B cell (primary cell): ENCODE measurements around the gene FOXI1. TPM values are rescaled to one million over a fixed set of nuclear protein-coding genes. Genes with fewer than 3 reads are reported as not detected.
A peak's percentile ranks its signal among the peaks of the same experiment; 100 is the strongest.

Experiments
- ATAC-seq: fragments of 200-7000 bp; cut with Tn5 transposase; one replicate; pipeline ENCODE4 v1.10.0; 2021; ENCODE audit warnings: low read depth, mild to moderate bottlenecking, moderate number of reproducible peaks, moderate library complexity
- CTCF ChIA-PET: fragments of 350-600 bp; sonication (Branson Sonifier 250); formaldehyde crosslinking; loops from one replicate; lab custom pipeline; 2021; ENCODE audit warnings: antibody characterized with exemption, inconsistent platforms; lab: Charles Lee
- POLR2A ChIA-PET: fragments of 350-600 bp; sonication (Branson Sonifier 250); formaldehyde crosslinking; loops from one replicate; lab custom pipeline; 2021; ENCODE audit warnings: antibody characterized with exemption; lab: Charles Lee
- DNase-seq: peaks from one replicate; pipeline ENCODE4 v3.0.0; 2013
- H2AFZ ChIP-seq: 2 replicates; pipeline ENCODE4 v1.6.1; 2012; ENCODE audit warnings: mild to moderate bottlenecking, low read depth, low read length; ENCODE audit not compliant: insufficient read depth, poor library complexity, severe bottlenecking
- H3K27ac ChIP-seq, 2 donors: 1 replicate in 1 of 2; 2 replicates in 1 of 2; pipeline ENCODE4 v1.5.1; 2012 to 2013; ENCODE audit warnings: low read length in 2 of 2, mild to moderate bottlenecking in 2 of 2, moderate library complexity in 1 of 2
- H3K27me3 ChIP-seq, 4 experiments: fragments of 200-600 bp in 1 of 4; sonication (generic) in 1 of 4; replicated peaks in 1 of 4; 1 replicate in 2 of 4; 2 replicates in 2 of 4; pipeline versions ENCODE4 v1.6.1 to v1.7.0; 2013 to 2016; ENCODE audit warnings: low read length in 3 of 4, mild to moderate bottlenecking in 2 of 4, mixed read lengths in 1 of 4, moderate library complexity in 1 of 4; ENCODE audit not compliant: insufficient read depth in 4 of 4, control insufficient read depth in 3 of 4; ENCODE audit errors: control extremely low read depth in 1 of 4
- H3K36me3 ChIP-seq, 2 experiments: replicated peaks in 1 of 2; 1 replicate in 1 of 2; 2 replicates in 1 of 2; pipeline versions ENCODE4 v1.6.1 to v1.7.1; 2013; ENCODE audit warnings: low read length in 1 of 2; ENCODE audit not compliant: insufficient read depth in 2 of 2, control insufficient read depth in 1 of 2; ENCODE audit errors: control extremely low read depth in 1 of 2, extremely low read depth in 1 of 2
- H3K4me1 ChIP-seq, 2 donors: fragments of 200-600 bp in 1 of 2; sonication (generic) in 1 of 2; 1 replicate in 1 of 2; 2 replicates in 1 of 2; pipeline versions ENCODE4 v1.5.1 to v1.6.1; 2013 to 2017; ENCODE audit warnings: low read length in 2 of 2; ENCODE audit not compliant: control insufficient read depth in 2 of 2, insufficient read depth in 2 of 2
- H3K4me2 ChIP-seq: replicated peaks from 2 replicates; pipeline ENCODE3; 2012; ENCODE audit warnings: mild to moderate bottlenecking, low read depth, low read length; ENCODE audit not compliant: poor library complexity, severe bottlenecking
- H3K4me3 ChIP-seq, 5 experiments: fragments of 200-600 bp in 1 of 5; sonication (generic) in 1 of 5; 1 replicate in 3 of 5; 2 replicates in 2 of 5; pipeline versions ENCODE4 v1.5.1 to v1.7.0; 2011 to 2016; ENCODE audit warnings: low read length in 4 of 5, mild to moderate bottlenecking in 4 of 5, low read depth in 2 of 5, control low read depth in 1 of 5, moderate library complexity in 1 of 5; ENCODE audit not compliant: insufficient read depth in 1 of 5; ENCODE audit errors: control extremely low read depth in 1 of 5, extremely low read depth in 1 of 5
- H3K79me2 ChIP-seq: fragments of 200-600 bp; sonication (generic); one replicate; pipeline ENCODE4 v1.6.0; 2016; ENCODE audit warnings: low read length; ENCODE audit not compliant: control insufficient read depth, insufficient read depth
- H3K9ac ChIP-seq: fragments of 200-600 bp; sonication (generic); 2 replicates; pipeline ENCODE4 v1.6.1; 2017; ENCODE audit warnings: mild to moderate bottlenecking, low read length, moderate library complexity
- H3K9me3 ChIP-seq, 3 donors: one replicate each; pipeline versions ENCODE4 v1.6.1 to v1.7.1; 2013; ENCODE audit warnings: low read length in 2 of 3; ENCODE audit not compliant: control insufficient read depth in 2 of 3, insufficient read depth in 1 of 3; ENCODE audit errors: control extremely low read depth in 1 of 3
- H4K20me1 ChIP-seq: 2 replicates; pipeline ENCODE4 v1.6.0; 2012; ENCODE audit warnings: mild to moderate bottlenecking, low read length; ENCODE audit not compliant: insufficient read depth, control insufficient read depth, poor library complexity, severe bottlenecking
- H3K27ac Mint-ChIP-seq: one replicate; pipeline ENCODE4 v1.8.0; 2021; ENCODE audit warnings: mixed read lengths
- H3K27me3 Mint-ChIP-seq: one replicate; pipeline ENCODE4 v1.8.0; 2021; ENCODE audit warnings: mixed read lengths
- H3K4me1 Mint-ChIP-seq: one replicate; pipeline ENCODE4 v1.8.0; 2021; ENCODE audit warnings: mixed read lengths
- H3K4me3 Mint-ChIP-seq: one replicate; pipeline ENCODE4 v1.8.0; 2021; ENCODE audit warnings: mixed read lengths
- H3K9me3 Mint-ChIP-seq: one replicate; pipeline ENCODE4 v1.8.0; 2022; ENCODE audit warnings: mixed read lengths; ENCODE audit not compliant: insufficient read depth
- CTCF ChIP-seq: fragments of 200-600 bp; IDR thresholded peaks from one replicate; pipeline ENCODE4 v1.8.0; 2022; ENCODE audit warnings: antibody characterized with exemption, mild to moderate bottlenecking
- EZH2 ChIP-seq: IDR thresholded peaks from 2 replicates; pipeline ENCODE4 v1.6.1; 2012; ENCODE audit warnings: borderline replicate concordance, low read depth, mild to moderate bottlenecking, moderate library complexity, low read length; ENCODE audit not compliant: insufficient read depth, poor library complexity, severe bottlenecking
- WGBS: methylation state at CpG from one replicate; pipeline ENCODE4 v1.1.5; 2013; ENCODE audit warnings: missing lambda C conversion rate; ENCODE audit not compliant: insufficient coverage; 5-methylcytosine and 5-hydroxymethylcytosine counted together
- intact Hi-C: fragments of 100-400 bp; cut with micrococcal nuclease; formaldehyde crosslinking; loops from one replicate; pipeline ENCODE4 v1.10.0; 2022
- polyA plus RNA-seq: library from polyadenylated mRNA; depleted of rRNA; stranded (reverse); fragments of >200 nt; gene quantifications from 2 replicates; pipeline ENCODE4 v1.2.3, GENCODE V29; 2012
- total RNA-seq, 2 donors: library from RNA; stranded (reverse); fragments of 120-200 nt in 1 of 2; gene quantifications; 1 replicate in 1 of 2; 2 replicates in 1 of 2; pipeline versions ENCODE4 v1.2.3 to v1.2.4, GENCODE V29; 2013 to 2022

Gene FOXI1
- total and polyA plus RNA-seq, 2 donors (not counting 1 experiment from before 2014, with no cell fraction given), result not detected

GRCh38 chr5:170100066-170100943, 5.4 kb upstream of the FOXI1 start:
- 20% methylated on average over 9 of the region's 13 CpGs for WGBS
- Histone ChIP-seq H3K9me3 (peaks cover 0 to 13% (median 0%) of the 10 kb centered on the region in 3 donors), H2AFZ (no peak overlapping the region), H3K36me3 (no peaks in the 10 kb centered on the region), H3K79me2 (no peaks in the 10 kb centered on the region), H3K4me1 (no peaks in the 10 kb centered on the region), H3K4me2 (no peak overlapping the region), H3K4me3 (no peak overlapping the region), H3K9ac (no peak overlapping the region), H3K27ac (no peak overlapping the region), H4K20me1 (no peaks in the 10 kb centered on the region), H3K27me3 (peaks cover 0 to 2% (median 0%) of the 10 kb centered on the region in 4 experiments)
- intact Hi-C loops, result loop anchor here (1.0 to 5.0 kb wide), 3 partner anchors 107 to 321 kb away; no protein-coding TSS in a partner anchor
- H3K27me3 Mint-ChIP-seq, result peaks cover 13% of the 10 kb centered on the region
- TF ChIP-seq CTCF, result peak; percentile 71
- no peak for TF ChIP-seq EZH2
- H3K4me1 Mint-ChIP-seq, result no peaks in the 10 kb centered on the region
- ChIA-PET CTCF (interaction anchor here (0.6 to 3.1 kb wide), 13 partner anchors 8 to 1762 kb away, joined by 3 to 16 read pairs (median 3); no protein-coding TSS in a partner anchor), POLR2A (no interaction called here)
- H3K4me3 Mint-ChIP-seq, result no peak overlapping the region
- DNase-seq (peak; percentile 66), ATAC-seq (no peak)
- no peak overlapping the region for H3K27ac Mint-ChIP-seq
- H3K9me3 Mint-ChIP-seq, result peaks cover 4% of the 10 kb centered on the region

GRCh38 chr5:170103447-170103846, 2.2 kb upstream of the FOXI1 start:
- H3K9ac ChIP-seq, result no peak overlapping the region
- ATAC-seq, result no peak
- no peak overlapping the region for H3K4me3 ChIP-seq
- ChIA-PET POLR2A (no interaction called here), CTCF (no interaction called here)
- Mint-ChIP-seq H3K27ac (no peak overlapping the region), H3K4me1 (no peaks in the 10 kb centered on the region), H3K27me3 (peaks cover 10% of the 10 kb centered on the region), H3K4me3 (no peak overlapping the region), H3K9me3 (peaks cover 4% of the 10 kb centered on the region)
- H3K4me1 ChIP-seq, result no peaks in the 10 kb centered on the region
- H3K9me3 ChIP-seq, result peaks cover 0 to 10% (median 0%) of the 10 kb centered on the region in 3 donors
- no peaks in the 10 kb centered on the region for H4K20me1 ChIP-seq
- intact Hi-C loops, result loop anchor here (5.0 kb wide), 2 partner anchors 104 to 164 kb away; no protein-coding TSS in a partner anchor
- no peak overlapping the region for H3K27ac ChIP-seq
- H3K4me2 ChIP-seq, result no peak overlapping the region
- no peak overlapping the region for H2AFZ ChIP-seq
- peaks cover 0 to 4% (median 1%) of the 10 kb centered on the region in 4 experiments for H3K27me3 ChIP-seq
- H3K79me2 ChIP-seq, result no peaks in the 10 kb centered on the region
- WGBS, result no CpG with 5 or more reads among the region's 1 CpG
- TF ChIP-seq EZH2 (no peak), CTCF (no peak)
- H3K36me3 ChIP-seq, result no peaks in the 10 kb centered on the region
- DNase-seq, result no peak
